Kidney epithelial cell (primary cell): ENCODE results near the gene STARD3. TPM values are rescaled to one million over a fixed set of nuclear protein-coding genes. Genes with fewer than 3 reads are reported as not detected.
A peak's percentile ranks its signal among the peaks of the same experiment; 100 is the strongest.

ENCODE experiments used
- DNase-seq: peaks from one replicate; pipeline ENCODE4 v3.0.0-alpha.2; 2010; ENCODE audit warnings: low read depth
- H3K27me3 ChIP-seq: 2 replicates; pipeline ENCODE4 v1.6.0; 2011; ENCODE audit warnings: low read length; ENCODE audit not compliant: control insufficient read depth, insufficient read depth
- H3K36me3 ChIP-seq: 2 replicates; pipeline ENCODE4 v1.5.1; 2011; ENCODE audit warnings: low read length; ENCODE audit not compliant: control insufficient read depth, insufficient read depth
- H3K4me3 ChIP-seq: 2 replicates; pipeline ENCODE4 v1.5.1; 2011; ENCODE audit warnings: low read depth, mild to moderate bottlenecking, control low read depth, low read length
- total RNA-seq: library from RNA; depleted of rRNA; stranded (reverse); fragments of >200 nt; gene quantifications from 2 replicates; pipeline ENCODE4 v1.2.3, GENCODE V29; 2015
- TF ChIP-seq, protein P1 (sequence below): IDR thresholded peaks from 2 replicates; pipeline ENCODE4 v1.5.1; 2011; ENCODE audit warnings: mild to moderate bottlenecking, moderate library complexity, low read length, control low read depth, inconsistent platforms; ENCODE audit not compliant: insufficient read depth, poor library complexity, severe bottlenecking

The STARD3 gene
- total RNA-seq, 1 donor from 2014 or later = 52.6 TPM

DNA sequence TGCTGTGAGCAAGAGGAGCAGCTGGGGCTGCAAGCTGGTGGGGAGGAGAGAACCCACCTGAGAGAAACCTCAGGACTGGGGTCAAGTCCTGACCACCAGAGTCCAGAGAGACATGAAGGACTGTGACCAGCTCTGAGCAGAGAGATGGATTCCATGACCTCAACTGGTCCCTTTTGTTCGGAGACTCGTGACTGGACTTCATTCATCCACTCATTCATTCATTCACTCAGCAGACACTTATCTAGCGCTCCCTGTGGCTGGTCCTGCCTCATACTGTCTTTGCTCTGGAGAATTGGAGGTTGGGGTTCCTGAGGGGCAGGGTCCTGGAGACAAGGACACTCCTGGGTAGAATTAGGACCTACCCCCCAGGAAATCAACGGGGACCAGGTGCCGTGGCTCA is 67.0 kb downstream of the STARD3 start:
- H3K27me3 ChIP-seq = no peaks in the 10 kb centered on the region
- TF ChIP-seq, protein P1, sequence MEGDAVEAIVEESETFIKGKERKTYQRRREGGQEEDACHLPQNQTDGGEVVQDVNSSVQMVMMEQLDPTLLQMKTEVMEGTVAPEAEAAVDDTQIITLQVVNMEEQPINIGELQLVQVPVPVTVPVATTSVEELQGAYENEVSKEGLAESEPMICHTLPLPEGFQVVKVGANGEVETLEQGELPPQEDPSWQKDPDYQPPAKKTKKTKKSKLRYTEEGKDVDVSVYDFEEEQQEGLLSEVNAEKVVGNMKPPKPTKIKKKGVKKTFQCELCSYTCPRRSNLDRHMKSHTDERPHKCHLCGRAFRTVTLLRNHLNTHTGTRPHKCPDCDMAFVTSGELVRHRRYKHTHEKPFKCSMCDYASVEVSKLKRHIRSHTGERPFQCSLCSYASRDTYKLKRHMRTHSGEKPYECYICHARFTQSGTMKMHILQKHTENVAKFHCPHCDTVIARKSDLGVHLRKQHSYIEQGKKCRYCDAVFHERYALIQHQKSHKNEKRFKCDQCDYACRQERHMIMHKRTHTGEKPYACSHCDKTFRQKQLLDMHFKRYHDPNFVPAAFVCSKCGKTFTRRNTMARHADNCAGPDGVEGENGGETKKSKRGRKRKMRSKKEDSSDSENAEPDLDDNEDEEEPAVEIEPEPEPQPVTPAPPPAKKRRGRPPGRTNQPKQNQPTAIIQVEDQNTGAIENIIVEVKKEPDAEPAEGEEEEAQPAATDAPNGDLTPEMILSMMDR = no peak
- H3K36me3 ChIP-seq = peaks cover 2% of the 10 kb centered on the region
- no peak overlapping the region for H3K4me3 ChIP-seq
- DNase-seq = no peak

DNA sequence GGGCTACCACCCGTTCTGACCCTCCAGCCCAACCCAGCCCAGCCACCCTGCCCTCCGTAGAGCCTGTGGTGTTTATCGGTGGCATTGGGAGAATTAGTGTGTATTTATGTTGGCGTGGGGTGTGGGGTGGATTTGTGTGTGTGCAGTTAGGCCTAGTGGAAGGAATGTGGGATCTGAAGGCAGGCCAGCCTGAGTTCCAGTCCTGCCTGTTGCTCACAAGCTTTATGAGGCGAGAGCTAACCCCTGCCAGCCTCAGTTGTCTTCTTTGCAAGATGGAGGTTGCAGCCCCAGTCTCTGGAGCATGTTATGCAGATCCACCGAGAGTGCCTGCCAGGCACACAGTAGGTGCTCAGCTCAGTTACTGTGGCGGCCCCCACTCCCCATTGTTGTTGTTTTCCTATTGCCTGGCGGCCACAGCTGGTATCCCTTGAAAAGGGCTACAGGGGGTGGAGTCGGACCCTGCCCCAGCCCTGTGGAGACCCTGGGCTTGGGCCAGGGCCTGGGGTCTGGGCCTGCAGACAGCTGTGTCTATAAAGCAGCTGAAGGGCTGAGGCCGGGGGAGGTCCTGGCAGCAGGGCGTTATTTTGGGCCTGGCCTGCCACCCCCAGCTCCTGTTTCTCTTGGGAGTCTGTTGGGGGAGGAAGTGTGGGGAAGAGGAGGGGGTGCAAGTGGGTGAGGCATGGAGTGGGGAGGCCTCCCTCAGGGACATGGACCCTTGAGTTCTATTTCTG is 68.0 kb downstream of the STARD3 start:
- TF ChIP-seq, protein P1 = peak; percentile 18
- DNase-seq = no peak
- Histone ChIP-seq H3K36me3 (peaks cover 3% of the 10 kb centered on the region), H3K4me3 (no peak overlapping the region), H3K27me3 (no peaks in the 10 kb centered on the region)

DNA sequence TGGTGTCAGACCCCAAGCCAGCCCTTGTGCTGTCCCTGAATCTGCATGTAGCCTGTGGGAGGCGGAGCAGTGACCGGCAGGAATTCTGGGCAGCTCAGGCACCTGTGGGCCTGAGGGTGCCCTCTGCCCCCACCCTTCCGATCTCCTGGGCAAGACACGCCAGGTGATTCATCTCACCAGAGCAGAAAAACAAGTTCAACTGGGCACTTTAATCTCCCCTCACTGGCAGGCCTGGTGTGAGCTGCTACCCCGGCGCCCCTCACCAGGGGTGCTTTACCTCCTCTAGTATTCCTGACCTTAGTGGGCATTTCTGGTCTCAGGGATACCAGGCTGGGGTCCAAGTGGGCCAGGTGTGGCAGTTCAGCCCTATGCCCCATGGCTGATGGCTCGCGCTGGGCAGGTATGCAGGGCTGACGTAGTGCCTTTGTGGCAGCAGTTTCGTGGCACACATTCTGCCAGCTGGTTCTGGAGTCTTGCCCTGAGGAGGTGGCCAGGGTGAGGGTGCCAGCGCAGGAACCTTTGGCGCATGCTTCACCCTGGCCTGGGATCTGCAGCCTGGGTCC is 68.9 kb downstream of the STARD3 start:
- TF ChIP-seq, protein P1 = no peak
- no peak for DNase-seq
- H3K36me3 ChIP-seq = peaks cover 6% of the 10 kb centered on the region
- no peak overlapping the region for H3K4me3 ChIP-seq
- no peaks in the 10 kb centered on the region for H3K27me3 ChIP-seq

GRCh38 chr17:39706383-39706782 is 69.4 kb downstream of the STARD3 start:
- no peaks in the 10 kb centered on the region for H3K27me3 ChIP-seq
- TF ChIP-seq, protein P1 = no peak
- peaks cover 6% of the 10 kb centered on the region for H3K36me3 ChIP-seq
- H3K4me3 ChIP-seq = no peak overlapping the region
- DNase-seq = no peak

- Histone ChIP-seq H3K27me3 (no peaks in the 10 kb centered on the region), H3K4me3 (no peak overlapping the region), H3K36me3 (peaks cover 6% of the 10 kb centered on the region)
- no peak for DNase-seq
- TF ChIP-seq, protein P1 = no peak
These were observed 70.0 kb downstream of the STARD3 start for GRCh38 chr17:39706921-39707337.
